HepG2 (cell line): Measurements from ENCODE around the gene BATF3. TPM values are rescaled to one million over a fixed set of nuclear protein-coding genes. Genes with fewer than 3 reads are reported as not detected.

ENCODE experiments used
- ATAC-seq: fragments of 200-7000 bp; cut with Tn5 transposase; 3 replicates; pipeline ENCODE4 v1.9.1; 2020; ENCODE audit warnings: mild to moderate bottlenecking, moderate library complexity
- BruUV-seq: library from RNA; stranded (reverse); fragments of 400-500 nt; replicated peaks from 2 replicates; lab custom pipeline; 2021; lab: Mats Ljungman, UMichigan
- CTCF ChIA-PET: fragments of 300-600 bp; formaldehyde crosslinking; extraction: SDS; loops from one replicate; lab custom pipeline; 2021; ENCODE audit warnings: low total read pairs, inconsistent platforms, low intra/inter-chr PET ratio; lab: Yijun Ruan, JAX
- POLR2A ChIA-PET: fragments of 350-600 bp; sonication (Branson Sonifier 250); formaldehyde crosslinking; loops from one replicate; lab custom pipeline; 2020; ENCODE audit warnings: antibody characterized with exemption, inconsistent platforms; lab: Yijun Ruan, JAX
- DNase-seq: peaks from one replicate; pipeline ENCODE4 v3.0.0-alpha.2; 2015; ENCODE audit warnings: low spot score
- FAIRE-seq: peaks from 3 replicates; lab custom pipeline; 2011; peaks lifted over from hg19 to GRCh38; lab: Jason Lieb, UNC
- H2AFZ ChIP-seq: one replicate; pipeline ENCODE4 v1.6.1; 2011; ENCODE audit warnings: low read length, inconsistent platforms
- H3K27ac ChIP-seq: fragments of 300-600 bp; 3 replicates; pipeline ENCODE4 v1.8.0; 2011; ENCODE audit warnings: mixed run types, mild to moderate bottlenecking, mixed read lengths, low read length, inconsistent platforms; ENCODE audit not compliant: insufficient read depth; ENCODE audit errors: extremely low read length
- H3K27me3 ChIP-seq, 2 experiments: fragments of 200-600 bp in 1 of 2; 2 replicates in 1 of 2; 3 replicates in 1 of 2; pipeline versions ENCODE4 v1.6.0 to v1.8.0; 2011; ENCODE audit warnings: low read length in 2 of 2, mild to moderate bottlenecking in 2 of 2, moderate library complexity in 2 of 2, inconsistent platforms in 1 of 2; ENCODE audit not compliant: insufficient read depth in 2 of 2, control insufficient read depth in 1 of 2
- H3K36me3 ChIP-seq, 2 experiments: fragments of 200-600 bp in 1 of 2; replicated peaks in 1 of 2; 2 replicates in 1 of 2; 3 replicates in 1 of 2; pipeline versions ENCODE4 v1.5.1 to v1.8.0; 2011; ENCODE audit warnings: low read length in 2 of 2, inconsistent platforms in 1 of 2; ENCODE audit not compliant: insufficient read depth in 2 of 2, control insufficient read depth in 1 of 2
- H3K4me1 ChIP-seq: 2 replicates; pipeline ENCODE4 v1.5.1; 2012; ENCODE audit warnings: low read length, inconsistent platforms; ENCODE audit not compliant: insufficient read depth
- H3K4me2 ChIP-seq: 2 replicates; pipeline ENCODE4 v1.6.0; 2011; ENCODE audit warnings: low read depth, low read length, inconsistent platforms
- H3K4me3 ChIP-seq, 3 experiments: fragments of 200-600 bp in 1 of 3; sonication (generic), shearing (Covaris generic) in 1 of 3; replicated peaks in 1 of 3; 2 replicates each; pipeline ENCODE4 v1.5.1; 2011 to 2016; ENCODE audit warnings: low read length in 3 of 3, inconsistent platforms in 2 of 3, low read depth in 2 of 3, mild to moderate bottlenecking in 2 of 3, control low read depth in 1 of 3, mixed read lengths in 1 of 3; ENCODE audit not compliant: insufficient read depth in 1 of 3
- H3K79me2 ChIP-seq: one replicate; pipeline ENCODE4 v1.6.1; 2011; ENCODE audit warnings: low read length, inconsistent platforms; ENCODE audit not compliant: insufficient read depth
- H3K9ac ChIP-seq: 2 replicates; pipeline ENCODE4 v1.6.0; 2011; ENCODE audit warnings: mild to moderate bottlenecking, low read depth, low read length, inconsistent platforms; ENCODE audit not compliant: insufficient read depth
- H3K9me3 ChIP-seq: 2 replicates; pipeline ENCODE4 v1.5.1; 2012; ENCODE audit warnings: mild to moderate bottlenecking, low read length
- H4K20me1 ChIP-seq: 2 replicates; pipeline ENCODE4 v1.6.0; 2011; ENCODE audit warnings: inconsistent platforms, mild to moderate bottlenecking, low read length, moderate library complexity; ENCODE audit not compliant: insufficient read depth
- CENPX ChIP-seq: sonication (generic); formaldehyde crosslinking; IDR thresholded peaks from 2 replicates; pipeline ENCODE4 v1.9.0; 2021; ENCODE audit warnings: mild to moderate bottlenecking, missing genetic modification reagents, moderate library complexity
- FUBP1 ChIP-seq: sonication (generic); formaldehyde crosslinking; IDR thresholded peaks from 2 replicates; pipeline ENCODE4 v1.5.1; 2020; ENCODE audit warnings: missing genetic modification reagents, mild to moderate bottlenecking, borderline replicate concordance
- HNRNPK ChIP-seq: fragments of 200-400 bp; formaldehyde crosslinking; IDR thresholded peaks from 2 replicates; pipeline ENCODE4 v1.6.1; 2018; ENCODE audit warnings: low read length, low read depth, moderate library complexity, mild to moderate bottlenecking; ENCODE audit not compliant: poor library complexity, severe bottlenecking
- ONECUT2 ChIP-seq: sonication (generic); formaldehyde crosslinking; IDR thresholded peaks from 2 replicates; pipeline ENCODE4 v1.4.0; 2020; ENCODE audit warnings: missing genetic modification reagents
- TSC22D2 ChIP-seq: sonication (generic); formaldehyde crosslinking; IDR thresholded peaks from 2 replicates; pipeline ENCODE4 v1.5.1; 2020; ENCODE audit warnings: missing genetic modification reagents, mild to moderate bottlenecking, borderline replicate concordance
- YEATS4 ChIP-seq: sonication (generic); formaldehyde crosslinking; IDR thresholded peaks from 2 replicates; pipeline ENCODE4 v1.4.0; 2020; ENCODE audit warnings: missing genetic modification reagents, borderline replicate concordance
- WGBS: methylation state at CpG from one replicate; pipeline ENCODE4 v1.1.6; 2017; ENCODE audit warnings: low lambda C conversion rate; 5-methylcytosine and 5-hydroxymethylcytosine counted together
- in situ Hi-C: cut with HindIII; loops from 2 replicates; pipeline ENCODE4 v1.10.0; 2017; ENCODE audit warnings: low pct_unique_long_range_greater_than_20kb; ENCODE audit not compliant: extremely low pct_ligation_motif_present
- intact Hi-C: fragments of 100-400 bp; cut with micrococcal nuclease; formaldehyde crosslinking; loops from one replicate; pipeline ENCODE4 v1.10.0; 2022; ENCODE audit not compliant: unreplicated experiment
- polyA plus RNA-seq, 8 experiments: library from polyadenylated mRNA; depleted of rRNA in 3 of 8; stranded (reverse) in 7 of 8; unstranded in 1 of 8; fragments of >200 nt; fragmentation: Illumina TruSeq in 4 of 8; extraction: Trizol in 4 of 8; gene quantifications; 2 replicates each; pipeline versions ENCODE4 v1.2.1 to v1.2.3, GENCODE V29; 2011 to 2016; ENCODE audit warnings: low read depth in 4 of 8, missing spikeins in 1 of 8, mixed read lengths in 1 of 8; ENCODE audit not compliant: insufficient read depth in 1 of 8
- total RNA-seq, 5 experiments: library from RNA; depleted of rRNA; stranded (reverse); fragments of >200 nt; fragmentation: Illumina TruSeq; extraction: Trizol; gene quantifications; 2 replicates each; pipeline ENCODE4 v1.2.3, GENCODE V29; 2016; ENCODE audit warnings: low read depth in 1 of 5
- TF ChIP-seq, protein P1 (sequence below): sonication (generic); formaldehyde crosslinking; IDR thresholded peaks from 2 replicates; pipeline ENCODE4 v1.4.0; 2020; ENCODE audit warnings: missing genetic modification reagents

The BATF3 gene
- total and polyA plus RNA-seq, 2 of the 13 experiments (the other 11 are each of a cell fraction or from before 2014, with no cell fraction given) = 0.13 TPM; not detected in 1

- Histone ChIP-seq H3K27ac (no peak overlapping the region), H3K9me3 (no peaks in the 10 kb centered on the region), H3K27me3 (peaks cover 0 to 68% of the 10 kb centered on the region in 2 experiments; a peak in 4 of 5 replicates), H3K4me1 (peaks cover 6% of the 10 kb centered on the region), H3K9ac (no peak overlapping the region), H3K79me2 (no peaks in the 10 kb centered on the region), H2AFZ (no peak overlapping the region), H3K4me3 (no peak overlapping the region), H4K20me1 (no peaks in the 10 kb centered on the region)
- no TSS peak for BruUV-seq
- intact Hi-C loops (no loop called here), in situ Hi-C loops (no loop called here)
- ChIA-PET POLR2A (no interaction called here), CTCF (no interaction called here)
- FAIRE-seq = no peak
- no peak for DNase-seq
- TF ChIP-seq CENPX (CRISPR knock-in tag) (no peak), FUBP1 (CRISPR knock-in tag) (no peak), TSC22D2 (no peak), ONECUT2 (CRISPR knock-in tag) (no peak), HNRNPK (no peak), YEATS4 (CRISPR knock-in tag) (no peak)
- TF ChIP-seq, protein P1, sequence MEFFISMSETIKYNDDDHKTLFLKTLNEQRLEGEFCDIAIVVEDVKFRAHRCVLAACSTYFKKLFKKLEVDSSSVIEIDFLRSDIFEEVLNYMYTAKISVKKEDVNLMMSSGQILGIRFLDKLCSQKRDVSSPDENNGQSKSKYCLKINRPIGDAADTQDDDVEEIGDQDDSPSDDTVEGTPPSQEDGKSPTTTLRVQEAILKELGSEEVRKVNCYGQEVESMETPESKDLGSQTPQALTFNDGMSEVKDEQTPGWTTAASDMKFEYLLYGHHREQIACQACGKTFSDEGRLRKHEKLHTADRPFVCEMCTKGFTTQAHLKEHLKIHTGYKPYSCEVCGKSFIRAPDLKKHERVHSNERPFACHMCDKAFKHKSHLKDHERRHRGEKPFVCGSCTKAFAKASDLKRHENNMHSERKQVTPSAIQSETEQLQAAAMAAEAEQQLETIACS (CRISPR knock-in tag) = no peak
- TF ChIP-seq, all 625 proteins: peak for 0
- Histone ChIP-seq H3K36me3 (no peaks in the 10 kb centered on the region), H3K4me2 (no peak overlapping the region)
- no peak for ATAC-seq
- WGBS = 0% methylated on average over 2 of the region's 2 CpGs
Observed at GRCh38 chr1:212685429-212685828, 14.2 kb downstream of the BATF3 start.
